KMS-11 (cell line): ENCODE results near the gene CYP26B1.

Source experiments
- H2AFZ ChIP-seq: fragments of 200-600 bp; sonication (generic); 2 replicates; pipeline ENCODE4 v1.6.1; 2016; ENCODE audit warnings: antibody characterized with exemption, mixed run types, low read depth
- H3K27ac ChIP-seq: fragments of 200-600 bp; sonication (generic); 2 replicates; pipeline ENCODE4 v1.6.1; 2016; ENCODE audit warnings: mild to moderate bottlenecking, mixed run types
- H3K27me3 ChIP-seq: fragments of 200-600 bp; sonication (generic); 2 replicates; pipeline ENCODE4 v1.6.1; 2017; ENCODE audit warnings: mild to moderate bottlenecking, low read depth, mixed run types, moderate library complexity; ENCODE audit not compliant: insufficient read depth
- H3K36me3 ChIP-seq: fragments of 200-600 bp; sonication (generic); 2 replicates; pipeline ENCODE4 v1.6.1; 2017; ENCODE audit warnings: mild to moderate bottlenecking, mixed run types; ENCODE audit not compliant: insufficient read depth
- H3K4me1 ChIP-seq: fragments of 200-600 bp; sonication (generic); 2 replicates; pipeline ENCODE4 v1.6.1; 2016; ENCODE audit warnings: mild to moderate bottlenecking, low read depth, mixed run types; ENCODE audit not compliant: poor library complexity, severe bottlenecking
- H3K4me2 ChIP-seq: fragments of 200-600 bp; sonication (generic); 2 replicates; pipeline ENCODE4 v1.7.0; 2016; ENCODE audit warnings: mild to moderate bottlenecking, mixed run types
- H3K4me3 ChIP-seq: fragments of 200-600 bp; sonication (generic); IDR thresholded peaks from 2 replicates; pipeline ENCODE4 v1.6.1; 2017; ENCODE audit warnings: low read depth, low read length, mixed read lengths; ENCODE audit not compliant: insufficient read depth
- H3K79me2 ChIP-seq: fragments of 200-600 bp; sonication (generic); 2 replicates; pipeline ENCODE4 v1.6.1; 2016; ENCODE audit warnings: low read depth, mixed run types; ENCODE audit not compliant: insufficient read depth
- H3K9ac ChIP-seq: fragments of 200-600 bp; sonication (generic); 2 replicates; pipeline ENCODE4 v1.6.1; 2016; ENCODE audit warnings: mild to moderate bottlenecking, mixed run types
- H4K20me1 ChIP-seq: fragments of 200-600 bp; sonication (generic); 2 replicates; pipeline ENCODE4 v1.6.1; 2016; ENCODE audit warnings: mild to moderate bottlenecking, mixed run types; ENCODE audit not compliant: insufficient read depth
- CTCF ChIP-seq: fragments of 200-600 bp; sonication (generic); conservative IDR thresholded peaks from 2 replicates; pipeline ENCODE4 v1.6.1; 2017; ENCODE audit warnings: low read depth, mild to moderate bottlenecking, antibody characterized with exemption, low read length, moderate library complexity, mixed read lengths

The CYP26B1 gene

GRCh38 chr2:72134408-72134996 is 13.2 kb downstream of the CYP26B1 start:
- no peaks in the 10 kb centered on the region for H3K27me3 ChIP-seq
- H3K4me3 ChIP-seq: no peak overlapping the region
- H3K27ac ChIP-seq: no peak overlapping the region
- no peaks in the 10 kb centered on the region for H3K36me3 ChIP-seq
- TF ChIP-seq CTCF: no peak
- no peak overlapping the region for H2AFZ ChIP-seq
- no peaks in the 10 kb centered on the region for H3K79me2 ChIP-seq
- no peaks in the 10 kb centered on the region for H3K4me1 ChIP-seq
- no peaks in the 10 kb centered on the region for H4K20me1 ChIP-seq
- H3K4me2 ChIP-seq: no peak overlapping the region
- H3K9ac ChIP-seq: no peak overlapping the region

DNA sequence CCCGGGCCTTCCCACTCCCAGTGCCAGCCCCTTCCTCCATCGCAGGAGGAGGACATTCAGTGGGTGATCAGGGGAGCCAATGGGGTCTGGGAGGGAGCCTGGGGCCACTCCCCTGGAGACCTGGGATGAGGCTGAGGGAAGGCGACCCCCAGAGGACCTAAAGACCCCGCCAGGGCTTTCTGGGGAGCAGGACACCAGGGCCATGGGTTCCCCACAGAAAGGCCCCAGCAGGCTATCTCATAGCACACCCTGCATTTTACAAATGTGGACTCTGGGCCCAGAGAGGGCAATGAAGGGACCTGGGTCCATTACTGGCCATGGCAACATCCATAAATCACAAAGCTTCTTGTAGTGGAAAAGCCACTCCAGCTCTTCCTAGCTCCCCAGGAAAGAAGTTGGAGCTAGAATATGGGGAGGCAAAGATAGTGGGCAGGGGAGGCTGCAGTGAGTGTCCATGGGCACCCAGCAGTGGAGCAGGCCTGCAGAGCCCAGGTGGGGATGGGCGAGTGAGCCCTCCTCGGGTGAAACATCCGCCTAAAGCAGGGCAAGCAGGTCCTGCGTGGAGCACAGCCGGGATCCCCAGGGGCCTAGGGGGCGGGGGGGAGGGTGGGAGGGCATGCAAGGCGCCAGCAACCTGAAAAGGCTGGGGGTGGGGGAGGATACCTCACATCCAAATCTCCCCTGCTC is 13.8 kb downstream of the CYP26B1 start:
- Histone ChIP-seq H3K79me2 (no peaks in the 10 kb centered on the region), H3K4me1 (no peaks in the 10 kb centered on the region), H2AFZ (no peak overlapping the region), H3K9ac (no peak overlapping the region), H4K20me1 (no peaks in the 10 kb centered on the region), H3K4me2 (no peak overlapping the region), H3K36me3 (no peaks in the 10 kb centered on the region), H3K27ac (no peak overlapping the region), H3K27me3 (no peaks in the 10 kb centered on the region), H3K4me3 (no peak overlapping the region)
- TF ChIP-seq CTCF: no peak

- H3K9ac ChIP-seq: no peak overlapping the region
- no peaks in the 10 kb centered on the region for H4K20me1 ChIP-seq
- no peaks in the 10 kb centered on the region for H3K4me1 ChIP-seq
- no peak overlapping the region for H2AFZ ChIP-seq
- no peak for TF ChIP-seq CTCF
- no peak overlapping the region for H3K27ac ChIP-seq
- no peak overlapping the region for H3K4me2 ChIP-seq
- no peak overlapping the region for H3K4me3 ChIP-seq
- no peaks in the 10 kb centered on the region for H3K36me3 ChIP-seq
- no peaks in the 10 kb centered on the region for H3K27me3 ChIP-seq
- H3K79me2 ChIP-seq: no peaks in the 10 kb centered on the region
Observed at GRCh38 chr2:72132981-72133720, 14.5 kb downstream of the CYP26B1 start.

- Histone ChIP-seq H3K4me2 (no peak overlapping the region), H2AFZ (no peak overlapping the region), H3K27ac (no peak overlapping the region), H4K20me1 (no peaks in the 10 kb centered on the region), H3K36me3 (no peaks in the 10 kb centered on the region), H3K4me3 (no peak overlapping the region), H3K4me1 (no peaks in the 10 kb centered on the region), H3K79me2 (no peaks in the 10 kb centered on the region), H3K27me3 (no peaks in the 10 kb centered on the region), H3K9ac (no peak overlapping the region)
- no peak for TF ChIP-seq CTCF
Observed at GRCh38 chr2:72131916-72132841, 15.5 kb downstream of the CYP26B1 start.
